WTC11 (cell line): ENCODE data around the gene UNC13D. TPM values are rescaled to one million over a fixed set of nuclear protein-coding genes. Genes with fewer than 3 reads are reported as not detected.
"Not testable (repeated sequence)": the region's sequence is repeated elsewhere in the genome, so short reads cannot be mapped to it uniquely, and the experiment has no call there.

Experiments used
- ATAC-seq: fragments of 200-7000 bp; cut with Tn5 transposase; 2 replicates; pipeline ENCODE4 v1.10.0; 2021; ENCODE audit warnings: mild to moderate bottlenecking, moderate library complexity
- CTCF ChIA-PET: fragments of 300-600 bp; sonication (Branson Sonifier 250); formaldehyde crosslinking; loops from one replicate; lab custom pipeline; 2021; ENCODE audit warnings: antibody characterized with exemption; lab: Charles Lee
- POLR2A ChIA-PET: fragments of 350-600 bp; sonication (Branson Sonifier 250); formaldehyde crosslinking; loops from one replicate; lab custom pipeline; 2021; ENCODE audit warnings: antibody characterized with exemption; lab: Charles Lee
- DNase-seq: peaks from one replicate; pipeline ENCODE4 v3.0.0; 2021; ENCODE audit warnings: low spot score
- H3K27ac Mint-ChIP-seq: 2 replicates; pipeline ENCODE4 v1.8.0; 2021; ENCODE audit warnings: mixed read lengths
- H3K27me3 Mint-ChIP-seq: 2 replicates; pipeline ENCODE4 v1.8.0; 2021; ENCODE audit warnings: low read depth, mild to moderate bottlenecking, moderate library complexity, mixed read lengths
- H3K36me3 Mint-ChIP-seq: 2 replicates; pipeline ENCODE4 v1.8.0; 2021; ENCODE audit warnings: mixed read lengths
- H3K4me1 Mint-ChIP-seq: 2 replicates; pipeline ENCODE4 v1.8.0; 2022; ENCODE audit warnings: mixed read lengths
- H3K4me3 Mint-ChIP-seq: 2 replicates; pipeline ENCODE4 v1.8.0; 2021; ENCODE audit warnings: mild to moderate bottlenecking, moderate library complexity, mixed read lengths
- H3K9me3 Mint-ChIP-seq: 2 replicates; pipeline ENCODE4 v1.8.0; 2021; ENCODE audit warnings: mixed read lengths
- ATF2 ChIP-seq: sonication (generic); formaldehyde crosslinking; IDR thresholded peaks from 2 replicates; pipeline ENCODE4 v1.8.1; 2022; ENCODE audit warnings: low read depth, missing genetic modification reagents, borderline replicate concordance
- CREB1 ChIP-seq: sonication (generic); formaldehyde crosslinking; IDR thresholded peaks from 2 replicates; pipeline ENCODE4 v1.8.0; 2023; ENCODE audit warnings: mild to moderate bottlenecking, missing genetic modification reagents
- EMX1 ChIP-seq: fragments of 250-450 bp; sonication (Bioruptor Pico); IDR thresholded peaks from 2 replicates; pipeline ENCODE4 v1.8.0; 2021; ENCODE audit warnings: mild to moderate bottlenecking
- FOXK1 ChIP-seq: sonication (generic); formaldehyde crosslinking; IDR thresholded peaks from 2 replicates; pipeline ENCODE4 v1.8.0; 2022; ENCODE audit warnings: mild to moderate bottlenecking, moderate library complexity, missing genetic modification reagents
- GRHL2 ChIP-seq: fragments of 250-450 bp; sonication (Bioruptor Pico); IDR thresholded peaks from 2 replicates; pipeline ENCODE4 v1.8.0; 2022; ENCODE audit warnings: mild to moderate bottlenecking, moderate library complexity; ENCODE audit not compliant: insufficient replicate concordance, severe bottlenecking
- HMGA2 ChIP-seq: fragments of 250-450 bp; sonication (Bioruptor Pico); IDR thresholded peaks from 2 replicates; pipeline ENCODE4 v1.4.0; 2021; ENCODE audit warnings: mild to moderate bottlenecking, moderate library complexity
- JAZF1 ChIP-seq: fragments of 250-450 bp; sonication (Bioruptor Pico); IDR thresholded peaks from 2 replicates; pipeline ENCODE4 v1.9.0; 2021; ENCODE audit warnings: moderate library complexity, mild to moderate bottlenecking, inconsistent platforms
- JUN ChIP-seq: sonication (generic); formaldehyde crosslinking; IDR thresholded peaks from 2 replicates; pipeline ENCODE4 v1.8.0; 2023; ENCODE audit warnings: mild to moderate bottlenecking, missing genetic modification reagents
- MAX ChIP-seq: sonication (generic); formaldehyde crosslinking; IDR thresholded peaks from 2 replicates; pipeline ENCODE4 v1.8.0; 2022; ENCODE audit warnings: mild to moderate bottlenecking, missing genetic modification reagents
- NFYB ChIP-seq: sonication (generic); formaldehyde crosslinking; conservative IDR thresholded peaks from 2 replicates; pipeline ENCODE4 v1.8.0; 2022; ENCODE audit warnings: low read depth, missing genetic modification reagents
- PRDM15 ChIP-seq: sonication (generic); formaldehyde crosslinking; IDR thresholded peaks from 2 replicates; pipeline ENCODE4 v1.8.0; 2022; ENCODE audit warnings: missing genetic modification reagents
- PRRX2 ChIP-seq: fragments of 250-450 bp; sonication (Bioruptor Pico); IDR thresholded peaks from 2 replicates; pipeline ENCODE4 v1.8.0; 2021; ENCODE audit warnings: mild to moderate bottlenecking
- RORB ChIP-seq: fragments of 250-450 bp; sonication (Bioruptor Pico); IDR thresholded peaks from 2 replicates; pipeline ENCODE4 v1.9.0; 2021; ENCODE audit warnings: mild to moderate bottlenecking
- SMAD3 ChIP-seq: sonication (generic); formaldehyde crosslinking; IDR thresholded peaks from 2 replicates; pipeline ENCODE4 v1.8.0; 2022; ENCODE audit warnings: missing genetic modification reagents, mild to moderate bottlenecking, borderline replicate concordance
- SMAD4 ChIP-seq: sonication (generic); formaldehyde crosslinking; IDR thresholded peaks from 2 replicates; pipeline ENCODE4 v1.8.0; 2022; ENCODE audit warnings: mild to moderate bottlenecking, missing genetic modification reagents
- SOX15 ChIP-seq: fragments of 250-450 bp; sonication (Bioruptor Pico); IDR thresholded peaks from 2 replicates; pipeline ENCODE4 v1.9.0; 2021; ENCODE audit warnings: mild to moderate bottlenecking
- TEAD4 ChIP-seq: sonication (generic); formaldehyde crosslinking; IDR thresholded peaks from 2 replicates; pipeline ENCODE4 v1.8.0; 2022; ENCODE audit warnings: mild to moderate bottlenecking, missing genetic modification reagents
- TP53 ChIP-seq: sonication (generic); formaldehyde crosslinking; IDR thresholded peaks from 2 replicates; pipeline ENCODE4 v1.8.1; 2023; ENCODE audit warnings: mild to moderate bottlenecking, missing genetic modification reagents
- ZBTB21 ChIP-seq: sonication (generic); formaldehyde crosslinking; IDR thresholded peaks from 2 replicates; pipeline ENCODE4 v1.8.1; 2023; ENCODE audit warnings: mild to moderate bottlenecking, missing genetic modification reagents, borderline replicate concordance
- ZMAT4 ChIP-seq: fragments of 250-450 bp; sonication (Bioruptor Pico); IDR thresholded peaks from 2 replicates; pipeline ENCODE4 v1.9.0; 2021; ENCODE audit warnings: mild to moderate bottlenecking
- ZNF121 ChIP-seq: sonication (generic); formaldehyde crosslinking; IDR thresholded peaks from 2 replicates; pipeline ENCODE4 v1.8.0; 2023; ENCODE audit warnings: missing genetic modification reagents
- ZNF263 ChIP-seq: sonication (generic); formaldehyde crosslinking; IDR thresholded peaks from 2 replicates; pipeline ENCODE4 v1.8.1; 2022; ENCODE audit warnings: low read depth, mild to moderate bottlenecking, moderate library complexity, missing genetic modification reagents
- ZNF425 ChIP-seq: fragments of 250-450 bp; sonication (Bioruptor Pico); conservative IDR thresholded peaks from 2 replicates; pipeline ENCODE4 v1.9.0; 2021; ENCODE audit warnings: mild to moderate bottlenecking
- ZNF671 ChIP-seq: fragments of 250-450 bp; sonication (Bioruptor Pico); IDR thresholded peaks from 2 replicates; pipeline ENCODE4 v1.8.0; 2021; ENCODE audit warnings: mild to moderate bottlenecking
- total RNA-seq: library from RNA; stranded (reverse); gene quantifications from 3 replicates; pipeline ENCODE4 v1.2.3, GENCODE V29; 2021

The UNC13D gene
- total RNA-seq, 1 experiment from 2014 or later: 13.1 TPM

GRCh38 chr17:75812096-75813013 is 31.8 kb downstream of the UNC13D start (continued):
- no peak for TF ChIP-seq PRDM15
- TF ChIP-seq SOX15: no peak
- no peak for TF ChIP-seq TEAD4 (CRISPR knock-in tag)
- no peak for TF ChIP-seq PRRX2
- no peak for TF ChIP-seq SMAD3
- no peak for TF ChIP-seq ZMAT4 (CRISPR knock-in tag)
- no peak for TF ChIP-seq CREB1 (CRISPR knock-in tag)

GRCh38 chr17:75811174-75811573 is 33.0 kb downstream of the UNC13D start:
- CTCF ChIA-PET: no interaction called here
- TF ChIP-seq ATF2 (CRISPR knock-in tag) (no peak), ZNF425 (CRISPR knock-in tag) (no peak), TP53 (CRISPR knock-in tag) (no peak), NFYB (CRISPR knock-in tag) (no peak), MAX (no peak), ZNF671 (CRISPR knock-in tag) (no peak), HMGA2 (CRISPR knock-in tag) (no peak), SMAD4 (CRISPR knock-in tag) (no peak), JUN (CRISPR knock-in tag) (no peak), RORB (CRISPR knock-in tag) (no peak), ZNF263 (CRISPR knock-in tag) (no peak), JAZF1 (no peak), GRHL2 (CRISPR knock-in tag) (no peak), EMX1 (CRISPR knock-in tag) (no peak), ZNF121 (CRISPR knock-in tag) (no peak), TEAD4 (CRISPR knock-in tag) (no peak), ZBTB21 (no peak), FOXK1 (CRISPR knock-in tag) (no peak)
- H3K9me3 Mint-ChIP-seq: no peaks in the 10 kb centered on the region
- no peaks in the 10 kb centered on the region for H3K4me1 Mint-ChIP-seq
- H3K36me3 Mint-ChIP-seq: peaks cover 17% of the 10 kb centered on the region; the same call in 1 of the 2 replicates
- H3K4me3 Mint-ChIP-seq: no peak overlapping the region
- POLR2A ChIA-PET: no interaction called here
- DNase-seq (no peak), ATAC-seq (no peak)
- H3K27me3 Mint-ChIP-seq: no peaks in the 10 kb centered on the region
- H3K27ac Mint-ChIP-seq: no peak overlapping the region

- H3K27ac Mint-ChIP-seq, H3K4me3 Mint-ChIP-seq, CTCF ChIA-PET, H3K9me3 Mint-ChIP-seq, ATAC-seq, H3K27me3 Mint-ChIP-seq, H3K4me1 Mint-ChIP-seq, POLR2A ChIA-PET, DNase-seq: not testable (repeated sequence)
- peaks cover 14% of the 10 kb centered on the region; the same call in 1 of the 2 replicates for H3K36me3 Mint-ChIP-seq
Observed at GRCh38 chr17:75810756-75811155, 33.4 kb downstream of the UNC13D start.
